Stimulated activated CD8-positive, alpha-beta memory T cell treated with anti-CD3 and anti-CD28 coated beads, Interleukin-7, amount 100 ng/mL, for 48 hours (primary cell): ENCODE measurements around the gene TAS1R2.

Source experiments
- DNase-seq, 2 donors: peaks; one replicate each; pipeline ENCODE4 v3.0.0-alpha.2; 2020; ENCODE audit warnings: low read depth in 1 of 2; ENCODE audit errors: extremely low read depth in 1 of 2

TAS1R2 gene

GRCh38 chr1:18828224-18828623 is 31.2 kb downstream of the TAS1R2 start:
- no peak for DNase-seq

GRCh38 chr1:18823438-18823837 is 36.0 kb downstream of the TAS1R2 start:
- DNase-seq: no peak

- peak; percentile 10 to 26 for DNase-seq
These were observed 38.4 kb downstream of the TAS1R2 start for GRCh38 chr1:18820791-18821641.

GRCh38 chr1:18819986-18820790 is 39.3 kb downstream of the TAS1R2 start:
- no peak for DNase-seq

GRCh38 chr1:18819203-18819602 is 40.3 kb downstream of the TAS1R2 start:
- no peak for DNase-seq

- DNase-seq: no peak
These were observed 41.5 kb downstream of the TAS1R2 start for GRCh38 chr1:18817795-18818435.

GRCh38 chr1:18817316-18817715 is 42.1 kb downstream of the TAS1R2 start:
- no peak for DNase-seq

- DNase-seq: no peak
These were observed 42.7 kb downstream of the TAS1R2 start for GRCh38 chr1:18816808-18817207.

- DNase-seq: no peak
These were observed 44.5 kb downstream of the TAS1R2 start for GRCh38 chr1:18814874-18815531.

GRCh38 chr1:18814425-18814824 is 45.0 kb downstream of the TAS1R2 start:
- DNase-seq: no peak

GRCh38 chr1:18812453-18812939 is 47.0 kb downstream of the TAS1R2 start:
- DNase-seq: no peak

GRCh38 chr1:18811733-18812452 is 47.6 kb downstream of the TAS1R2 start:
- DNase-seq: no peak

GRCh38 chr1:18809953-18810899 is 49.2 kb downstream of the TAS1R2 start:
- no peak for DNase-seq

- DNase-seq: no peak
These were observed 50.9 kb downstream of the TAS1R2 start for GRCh38 chr1:18808550-18808949.

GRCh38 chr1:18807334-18808063 is 52.0 kb downstream of the TAS1R2 start:
- no peak for DNase-seq

- DNase-seq: no peak
These were observed 53.3 kb downstream of the TAS1R2 start for GRCh38 chr1:18805925-18806849.

- no peak for DNase-seq
These were observed 54.1 kb downstream of the TAS1R2 start for GRCh38 chr1:18805150-18805879.
